HepG2 (cell line): ENCODE results near the gene TRPV6. TPM values are rescaled to one million over a fixed set of nuclear protein-coding genes. Genes with fewer than 3 reads are reported as not detected.

Experiments
- ATAC-seq: fragments of 200-7000 bp; cut with Tn5 transposase; 3 replicates; pipeline ENCODE4 v1.9.1; 2020; ENCODE audit warnings: mild to moderate bottlenecking, moderate library complexity
- BruUV-seq: library from RNA; stranded (reverse); fragments of 400-500 nt; replicated peaks from 2 replicates; lab custom pipeline; 2021; lab: Mats Ljungman, UMichigan
- CTCF ChIA-PET: fragments of 300-600 bp; formaldehyde crosslinking; extraction: SDS; loops from one replicate; lab custom pipeline; 2021; ENCODE audit warnings: low total read pairs, inconsistent platforms, low intra/inter-chr PET ratio; lab: Yijun Ruan, JAX
- POLR2A ChIA-PET: fragments of 350-600 bp; sonication (Branson Sonifier 250); formaldehyde crosslinking; loops from one replicate; lab custom pipeline; 2020; ENCODE audit warnings: antibody characterized with exemption, inconsistent platforms; lab: Yijun Ruan, JAX
- DNase-seq: peaks from one replicate; pipeline ENCODE4 v3.0.0-alpha.2; 2015; ENCODE audit warnings: low spot score
- FAIRE-seq: peaks from 3 replicates; lab custom pipeline; 2011; peaks lifted over from hg19 to GRCh38; lab: Jason Lieb, UNC
- H2AFZ ChIP-seq: one replicate; pipeline ENCODE4 v1.6.1; 2011; ENCODE audit warnings: low read length, inconsistent platforms
- H3K27ac ChIP-seq: fragments of 300-600 bp; 3 replicates; pipeline ENCODE4 v1.8.0; 2011; ENCODE audit warnings: mixed run types, mild to moderate bottlenecking, mixed read lengths, low read length, inconsistent platforms; ENCODE audit not compliant: insufficient read depth; ENCODE audit errors: extremely low read length
- H3K27me3 ChIP-seq, 2 experiments: fragments of 200-600 bp in 1 of 2; 2 replicates in 1 of 2; 3 replicates in 1 of 2; pipeline versions ENCODE4 v1.6.0 to v1.8.0; 2011; ENCODE audit warnings: low read length in 2 of 2, mild to moderate bottlenecking in 2 of 2, moderate library complexity in 2 of 2, inconsistent platforms in 1 of 2; ENCODE audit not compliant: insufficient read depth in 2 of 2, control insufficient read depth in 1 of 2
- H3K36me3 ChIP-seq, 2 experiments: fragments of 200-600 bp in 1 of 2; replicated peaks in 1 of 2; 2 replicates in 1 of 2; 3 replicates in 1 of 2; pipeline versions ENCODE4 v1.5.1 to v1.8.0; 2011; ENCODE audit warnings: low read length in 2 of 2, inconsistent platforms in 1 of 2; ENCODE audit not compliant: insufficient read depth in 2 of 2, control insufficient read depth in 1 of 2
- H3K4me1 ChIP-seq: 2 replicates; pipeline ENCODE4 v1.5.1; 2012; ENCODE audit warnings: low read length, inconsistent platforms; ENCODE audit not compliant: insufficient read depth
- H3K4me2 ChIP-seq: 2 replicates; pipeline ENCODE4 v1.6.0; 2011; ENCODE audit warnings: low read depth, low read length, inconsistent platforms
- H3K4me3 ChIP-seq, 3 experiments: fragments of 200-600 bp in 1 of 3; sonication (generic), shearing (Covaris generic) in 1 of 3; replicated peaks in 1 of 3; 2 replicates each; pipeline ENCODE4 v1.5.1; 2011 to 2016; ENCODE audit warnings: low read length in 3 of 3, inconsistent platforms in 2 of 3, low read depth in 2 of 3, mild to moderate bottlenecking in 2 of 3, control low read depth in 1 of 3, mixed read lengths in 1 of 3; ENCODE audit not compliant: insufficient read depth in 1 of 3
- H3K79me2 ChIP-seq: one replicate; pipeline ENCODE4 v1.6.1; 2011; ENCODE audit warnings: low read length, inconsistent platforms; ENCODE audit not compliant: insufficient read depth
- H3K9ac ChIP-seq: 2 replicates; pipeline ENCODE4 v1.6.0; 2011; ENCODE audit warnings: mild to moderate bottlenecking, low read depth, low read length, inconsistent platforms; ENCODE audit not compliant: insufficient read depth
- H3K9me3 ChIP-seq: 2 replicates; pipeline ENCODE4 v1.5.1; 2012; ENCODE audit warnings: mild to moderate bottlenecking, low read length
- H4K20me1 ChIP-seq: 2 replicates; pipeline ENCODE4 v1.6.0; 2011; ENCODE audit warnings: inconsistent platforms, mild to moderate bottlenecking, low read length, moderate library complexity; ENCODE audit not compliant: insufficient read depth
- MTA3 ChIP-seq: sonication (generic); formaldehyde crosslinking; IDR thresholded peaks from 2 replicates; pipeline ENCODE4 v1.4.0; 2020; ENCODE audit warnings: missing genetic modification reagents
- TBP ChIP-seq: sonication (generic); formaldehyde crosslinking; IDR thresholded peaks from 2 replicates; pipeline ENCODE4 v1.5.0; 2020; ENCODE audit warnings: missing genetic modification reagents
- ZBTB4 ChIP-seq: sonication (generic); formaldehyde crosslinking; IDR thresholded peaks from 2 replicates; pipeline ENCODE4 v1.4.0; 2020; ENCODE audit warnings: missing genetic modification reagents, mild to moderate bottlenecking, borderline replicate concordance
- ZNF460 ChIP-seq: sonication (generic); formaldehyde crosslinking; IDR thresholded peaks from 2 replicates; pipeline ENCODE4 v1.5.1; 2020; ENCODE audit warnings: missing genetic modification reagents, mild to moderate bottlenecking, borderline replicate concordance
- ZNF652 ChIP-seq: IDR thresholded peaks from 2 replicates; pipeline ENCODE4 v1.6.1; 2016; ENCODE audit warnings: low read depth, borderline replicate concordance
- WGBS: methylation state at CpG from one replicate; pipeline ENCODE4 v1.1.6; 2017; ENCODE audit warnings: low lambda C conversion rate; 5-methylcytosine and 5-hydroxymethylcytosine counted together
- in situ Hi-C: cut with HindIII; loops from 2 replicates; pipeline ENCODE4 v1.10.0; 2017; ENCODE audit warnings: low pct_unique_long_range_greater_than_20kb; ENCODE audit not compliant: extremely low pct_ligation_motif_present
- intact Hi-C: fragments of 100-400 bp; cut with micrococcal nuclease; formaldehyde crosslinking; loops from one replicate; pipeline ENCODE4 v1.10.0; 2022; ENCODE audit not compliant: unreplicated experiment
- polyA plus RNA-seq, 8 experiments: library from polyadenylated mRNA; depleted of rRNA in 3 of 8; stranded (reverse) in 7 of 8; unstranded in 1 of 8; fragments of >200 nt; fragmentation: Illumina TruSeq in 4 of 8; extraction: Trizol in 4 of 8; gene quantifications; 2 replicates each; pipeline versions ENCODE4 v1.2.1 to v1.2.3, GENCODE V29; 2011 to 2016; ENCODE audit warnings: low read depth in 4 of 8, missing spikeins in 1 of 8, mixed read lengths in 1 of 8; ENCODE audit not compliant: insufficient read depth in 1 of 8
- total RNA-seq, 5 experiments: library from RNA; depleted of rRNA; stranded (reverse); fragments of >200 nt; fragmentation: Illumina TruSeq; extraction: Trizol; gene quantifications; 2 replicates each; pipeline ENCODE4 v1.2.3, GENCODE V29; 2016; ENCODE audit warnings: low read depth in 1 of 5

The TRPV6 gene
- total and polyA plus RNA-seq, 2 of the 13 experiments (the other 11 are each of a cell fraction or from before 2014, with no cell fraction given), result not detected

- no peak for TF ChIP-seq ZNF652 (CRISPR knock-in tag)
- no peak for TF ChIP-seq ZBTB4
- TF ChIP-seq MTA3, result no peak
- no peak for TF ChIP-seq ZNF460
- TF ChIP-seq, all 625 proteins: peak for 0
These were observed 42.4 kb upstream of the TRPV6 start (continued) for GRCh38 chr7:142927949-142928348.

- H3K79me2 ChIP-seq, result no peaks in the 10 kb centered on the region
- no peaks in the 10 kb centered on the region for H3K36me3 ChIP-seq
- no peaks in the 10 kb centered on the region for H3K9me3 ChIP-seq
- H3K4me2 ChIP-seq, result no peak overlapping the region
- 20% methylated on average over 7 of the region's 7 CpGs for WGBS
- H4K20me1 ChIP-seq, result no peaks in the 10 kb centered on the region
- H3K4me3 ChIP-seq, result no peak overlapping the region
- H3K27ac ChIP-seq, result no peak overlapping the region
- in situ Hi-C loops (no loop called here), intact Hi-C loops (no loop called here)
- no peaks in the 10 kb centered on the region for H3K4me1 ChIP-seq
- no peak for FAIRE-seq
- POLR2A ChIA-PET, result no interaction called here
- no peak for TF ChIP-seq TBP (CRISPR knock-in tag)
- BruUV-seq, result no TSS peak
- H2AFZ ChIP-seq, result no peak overlapping the region
- no peak for DNase-seq
- ATAC-seq, result no peak
- H3K27me3 ChIP-seq, result no peaks in the 10 kb centered on the region
- CTCF ChIA-PET, result no interaction called here
- H3K9ac ChIP-seq, result no peak overlapping the region
These were observed 41.7 kb upstream of the TRPV6 start for GRCh38 chr7:142927085-142927745.
